GM10847 (cell line): ENCODE data around the gene RSRC2.

ENCODE experiments used
- POLR2A ChIP-seq: IDR thresholded peaks from 2 replicates; pipeline ENCODE4 v1.6.1; 2011; ENCODE audit not compliant: insufficient read length; ENCODE audit errors: extremely low read depth

The RSRC2 gene, protein sequence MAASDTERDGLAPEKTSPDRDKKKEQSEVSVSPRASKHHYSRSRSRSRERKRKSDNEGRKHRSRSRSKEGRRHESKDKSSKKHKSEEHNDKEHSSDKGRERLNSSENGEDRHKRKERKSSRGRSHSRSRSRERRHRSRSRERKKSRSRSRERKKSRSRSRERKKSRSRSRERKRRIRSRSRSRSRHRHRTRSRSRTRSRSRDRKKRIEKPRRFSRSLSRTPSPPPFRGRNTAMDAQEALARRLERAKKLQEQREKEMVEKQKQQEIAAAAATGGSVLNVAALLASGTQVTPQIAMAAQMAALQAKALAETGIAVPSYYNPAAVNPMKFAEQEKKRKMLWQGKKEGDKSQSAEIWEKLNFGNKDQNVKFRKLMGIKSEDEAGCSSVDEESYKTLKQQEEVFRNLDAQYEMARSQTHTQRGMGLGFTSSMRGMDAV

DNA sequence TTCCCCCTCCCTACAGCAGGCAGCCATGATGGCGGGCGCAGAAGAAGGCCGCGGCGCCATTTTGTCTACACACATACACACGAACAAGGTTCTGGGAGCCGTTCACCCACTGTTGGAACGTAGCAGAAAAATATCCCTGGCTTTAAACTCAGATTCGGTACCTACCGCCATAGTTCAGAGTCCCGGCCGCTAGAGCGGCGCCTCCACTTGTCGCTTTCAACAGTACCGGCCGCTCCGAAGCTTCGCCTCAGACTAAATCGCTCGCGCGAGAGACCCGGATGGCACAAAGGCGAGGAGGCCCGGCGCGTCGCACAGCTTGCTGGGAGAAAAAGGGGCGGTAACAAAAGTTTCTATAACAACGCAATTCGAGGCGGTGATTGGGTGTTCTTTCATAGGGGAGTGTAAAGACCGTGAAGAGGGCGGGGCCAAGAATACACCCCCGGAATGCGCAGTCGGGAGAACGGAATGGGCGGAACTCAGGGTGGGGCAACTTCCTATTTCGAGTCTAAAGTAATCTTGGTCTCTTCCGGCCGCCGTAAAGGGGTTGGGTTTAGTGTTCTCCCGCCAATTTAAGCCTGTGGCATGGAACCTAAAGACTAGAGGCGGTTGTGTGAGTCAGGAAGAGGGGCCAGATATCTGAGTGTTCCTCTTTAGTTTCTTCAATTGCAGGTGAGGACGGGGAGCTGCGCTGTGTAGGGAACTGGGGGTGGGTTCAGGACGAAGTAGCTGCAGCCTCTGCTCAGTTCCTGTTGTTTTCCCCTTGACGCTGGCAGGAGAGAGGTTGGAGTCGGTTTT lies at the start of gene RSRC2, which contains the start of gene KNTC1:
RSRC2 (minus strand) TSS at position 254 of the 795 bp plus-strand sequence; CDS start at position 171, 83 bp downstream.
KNTC1 (plus strand) TSS at position 567 of the 795 bp plus-strand sequence. CDS start 2,815 bp downstream, outside the sequence.
- peak; percentile 95 for TF ChIP-seq POLR2A

DNA sequence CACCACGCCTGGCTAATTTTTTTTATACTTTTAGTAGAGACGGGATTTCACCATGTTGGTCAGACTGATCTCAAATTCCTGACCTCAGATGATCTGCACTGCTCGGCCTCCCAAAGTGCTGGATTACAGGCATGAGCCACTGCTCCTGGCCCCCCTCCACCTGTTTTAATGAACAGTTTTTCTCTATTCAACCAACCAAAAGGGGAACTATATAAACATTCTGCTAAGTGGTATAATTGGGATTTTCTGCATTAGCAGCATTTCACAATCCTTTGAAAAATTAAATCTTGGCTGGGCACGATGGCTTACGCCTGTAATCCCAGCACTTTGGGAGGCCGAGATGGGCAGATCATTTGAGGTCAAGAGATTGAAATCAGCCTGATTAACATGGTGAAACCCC lies 45.1 kb upstream of the RSRC2 start:
- TF ChIP-seq POLR2A: no peak

GRCh38 chr12:122569288-122569687 lies 42.6 kb upstream of the RSRC2 start:
- TF ChIP-seq POLR2A: no peak

DNA sequence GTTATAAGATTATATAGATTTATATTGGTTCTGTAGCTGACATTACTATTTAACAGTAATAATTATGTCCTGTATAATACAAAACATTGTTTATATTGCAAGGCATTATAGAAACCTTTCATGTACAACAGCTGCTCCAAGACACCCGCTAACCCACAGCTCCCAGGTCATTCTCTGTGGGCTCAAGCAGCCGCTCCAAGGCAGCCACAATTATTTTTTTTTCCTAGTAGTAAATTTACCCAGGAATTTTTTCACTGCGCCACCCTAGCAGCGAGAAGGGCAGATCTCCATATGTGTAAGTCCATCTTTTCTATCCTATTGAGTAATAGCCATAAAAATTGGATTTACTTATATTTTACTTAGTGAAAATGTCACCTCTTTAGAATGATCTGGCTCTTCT lies 36.6 kb upstream of the RSRC2 start:
- no peak for TF ChIP-seq POLR2A

- TF ChIP-seq POLR2A: no peak
Measured at GRCh38 chr12:122560138-122560537, 33.4 kb upstream of the RSRC2 start.

DNA sequence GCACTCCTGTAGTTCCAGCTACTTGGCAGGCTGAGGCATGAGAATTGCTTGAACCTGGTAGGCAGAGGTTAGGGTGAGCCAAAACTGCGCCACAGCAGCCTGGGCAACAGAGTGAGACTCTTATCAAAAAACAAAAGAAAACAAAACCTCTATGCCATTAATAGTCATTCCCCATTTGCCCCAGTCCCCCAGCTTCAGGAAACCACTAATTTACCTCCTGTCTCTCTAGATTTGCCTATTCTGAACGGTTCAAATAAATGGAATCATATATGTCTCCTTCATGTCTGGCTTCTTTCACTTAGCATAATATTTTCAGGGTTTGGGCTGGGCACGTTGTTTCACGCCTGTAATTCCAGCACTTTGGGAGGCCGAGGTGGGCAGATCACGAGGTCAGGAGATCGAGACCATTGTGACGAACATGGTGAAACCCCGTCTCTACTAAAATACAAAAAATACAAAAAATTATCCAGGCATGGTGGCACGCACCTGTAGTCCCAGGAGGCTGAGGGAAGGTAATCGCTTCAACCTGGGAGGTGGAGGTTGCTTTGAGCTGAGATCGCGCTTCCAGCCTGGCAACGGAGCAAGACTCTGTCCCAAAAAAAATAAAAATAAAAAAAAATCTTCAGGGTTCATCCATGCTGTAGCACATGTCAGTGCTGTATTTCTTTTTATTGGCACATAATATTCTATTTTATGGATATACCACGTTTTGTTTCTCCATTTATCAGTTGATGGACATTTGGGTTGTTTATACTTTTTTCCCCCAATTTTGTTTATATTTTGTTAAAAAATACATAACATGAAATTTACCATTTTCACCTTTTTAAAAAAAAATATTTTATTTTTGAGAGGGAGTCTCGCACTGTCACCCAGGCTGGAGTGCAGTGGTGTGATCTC lies 32.3 kb upstream of the RSRC2 start:
- TF ChIP-seq POLR2A: no peak

DNA sequence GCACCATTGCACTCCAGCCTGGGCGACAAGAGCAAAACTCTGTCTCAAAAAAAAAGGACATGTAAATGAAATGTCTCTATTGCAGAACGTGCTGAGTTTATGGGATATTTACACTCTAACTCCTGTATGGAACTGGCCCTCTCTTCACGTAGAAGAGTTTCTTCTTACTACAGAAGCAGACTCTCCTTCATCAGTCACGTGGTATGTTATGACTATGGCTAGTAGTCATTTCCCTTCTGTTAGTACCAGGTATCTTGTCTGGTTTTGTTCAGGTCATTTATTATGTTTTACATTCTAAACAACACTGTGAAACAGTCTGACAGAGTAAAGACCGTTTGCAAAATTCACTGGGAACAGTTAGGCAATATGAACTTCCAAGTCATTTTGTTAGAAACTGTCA lies 20.6 kb upstream of the RSRC2 start:
- TF ChIP-seq POLR2A: no peak

- TF ChIP-seq POLR2A: no peak
Measured at GRCh38 chr12:122545855-122546254, 19.1 kb upstream of the RSRC2 start.

- TF ChIP-seq POLR2A: no peak
Measured at GRCh38 chr12:122544537-122544936, 17.8 kb upstream of the RSRC2 start.

GRCh38 chr12:122538496-122538895 lies 11.8 kb upstream of the RSRC2 start:
- TF ChIP-seq POLR2A: no peak

GRCh38 chr12:122537021-122537420 lies 10.3 kb upstream of the RSRC2 start:
- no peak for TF ChIP-seq POLR2A

DNA sequence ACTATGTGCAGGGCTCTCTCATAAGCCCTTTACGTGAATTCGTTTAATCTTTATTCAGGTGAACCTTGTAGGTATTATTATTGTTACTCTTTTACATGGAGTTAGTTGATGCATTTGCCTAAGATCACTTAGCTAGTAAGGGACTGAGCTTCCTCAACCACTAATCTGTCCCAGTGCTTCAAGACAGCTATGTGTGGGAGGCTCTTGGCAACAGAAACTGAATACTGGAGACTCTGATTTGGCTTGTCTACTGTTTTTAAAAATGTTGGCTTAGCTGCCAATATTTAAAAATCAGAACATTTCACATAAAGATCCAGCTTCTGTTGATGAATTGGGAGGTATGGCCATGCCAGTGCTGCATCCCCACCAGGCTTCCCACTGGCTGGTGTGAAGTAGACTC lies 7.1 kb upstream of the RSRC2 start:
- TF ChIP-seq POLR2A: no peak

GRCh38 chr12:122528992-122529391 lies 2.3 kb upstream of the RSRC2 start:
- no peak for TF ChIP-seq POLR2A

- no peak for TF ChIP-seq POLR2A
Measured at GRCh38 chr12:122528582-122528981, 1.8 kb upstream of the RSRC2 start.

DNA sequence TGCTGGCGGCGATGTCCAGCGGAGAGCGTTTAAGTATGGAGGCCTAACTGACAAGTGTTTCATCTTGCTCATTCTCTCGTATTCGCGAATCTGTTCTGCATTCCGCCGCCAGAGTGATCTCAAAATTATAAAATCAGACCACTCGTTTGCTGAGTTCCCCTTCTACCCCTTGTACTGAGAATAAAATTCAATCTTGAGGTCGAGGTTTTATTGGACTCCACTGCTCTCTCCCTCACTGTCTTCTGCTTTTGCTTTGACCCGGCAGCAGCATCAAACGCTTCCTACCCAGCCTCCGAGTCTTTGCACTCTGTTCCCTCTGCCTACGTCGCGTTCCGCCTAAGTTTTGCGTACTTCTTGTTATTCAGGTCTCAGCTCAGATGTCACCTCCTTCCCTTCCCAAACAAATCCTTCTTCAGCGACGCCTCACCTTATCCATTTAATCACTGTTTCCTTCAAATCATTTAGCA lies 775 bp upstream of the RSRC2 start:
- TF ChIP-seq POLR2A: no peak
